Kidney epithelial cell (primary cell): ENCODE data around the gene CCDC92. TPM values are rescaled to one million over a fixed set of nuclear protein-coding genes. Genes with fewer than 3 reads are reported as not detected.

Experiments used
- DNase-seq: peaks from one replicate; pipeline ENCODE4 v3.0.0-alpha.2; 2010; ENCODE audit warnings: low read depth
- H3K27me3 ChIP-seq: 2 replicates; pipeline ENCODE4 v1.6.0; 2011; ENCODE audit warnings: low read length; ENCODE audit not compliant: control insufficient read depth, insufficient read depth
- H3K36me3 ChIP-seq: 2 replicates; pipeline ENCODE4 v1.5.1; 2011; ENCODE audit warnings: low read length; ENCODE audit not compliant: control insufficient read depth, insufficient read depth
- H3K4me3 ChIP-seq: 2 replicates; pipeline ENCODE4 v1.5.1; 2011; ENCODE audit warnings: low read depth, mild to moderate bottlenecking, control low read depth, low read length
- CTCF ChIP-seq: IDR thresholded peaks from 2 replicates; pipeline ENCODE4 v1.5.1; 2011; ENCODE audit warnings: mild to moderate bottlenecking, moderate library complexity, low read length, control low read depth, inconsistent platforms; ENCODE audit not compliant: insufficient read depth, poor library complexity, severe bottlenecking
- total RNA-seq: library from RNA; depleted of rRNA; stranded (reverse); fragments of >200 nt; gene quantifications from 2 replicates; pipeline ENCODE4 v1.2.3, GENCODE V29; 2015

Gene CCDC92
- total RNA-seq, 1 donor from 2014 or later: 30.8 TPM

- TF ChIP-seq CTCF: no peak
- Histone ChIP-seq H3K4me3 (no peak overlapping the region), H3K36me3 (no peaks in the 10 kb centered on the region), H3K27me3 (no peaks in the 10 kb centered on the region)
- no peak for DNase-seq
Observed at GRCh38 chr12:124010687-124011086, 38.1 kb upstream of the CCDC92 start.

GRCh38 chr12:124009781-124010180 is 37.1 kb upstream of the CCDC92 start:
- TF ChIP-seq CTCF: no peak
- Histone ChIP-seq H3K36me3 (no peaks in the 10 kb centered on the region), H3K4me3 (no peak overlapping the region), H3K27me3 (no peaks in the 10 kb centered on the region)
- no peak for DNase-seq

GRCh38 chr12:124008595-124008994 is 36.0 kb upstream of the CCDC92 start:
- Histone ChIP-seq H3K4me3 (no peak overlapping the region), H3K27me3 (no peaks in the 10 kb centered on the region), H3K36me3 (no peaks in the 10 kb centered on the region)
- DNase-seq: no peak
- TF ChIP-seq CTCF: no peak

- no peak for DNase-seq
- no peaks in the 10 kb centered on the region for H3K27me3 ChIP-seq
- no peak overlapping the region for H3K4me3 ChIP-seq
- H3K36me3 ChIP-seq: no peaks in the 10 kb centered on the region
- TF ChIP-seq CTCF: no peak
Observed at GRCh38 chr12:124007826-124008570, 35.4 kb upstream of the CCDC92 start.

GRCh38 chr12:124006846-124007713 is 34.4 kb upstream of the CCDC92 start:
- DNase-seq: no peak
- H3K36me3 ChIP-seq: no peaks in the 10 kb centered on the region

More at GRCh38 chr12:124006846-124007713, 34.4 kb upstream of the CCDC92 start:
- no peak overlapping the region for H3K4me3 ChIP-seq
- no peaks in the 10 kb centered on the region for H3K27me3 ChIP-seq
- no peak for TF ChIP-seq CTCF
